LNCaP clone FGC (cell line): ENCODE data around the gene LRRC9.

ENCODE experiments used
- DNase-seq: peaks from one replicate; pipeline ENCODE4 v3.0.0-alpha.2; 2011; ENCODE audit warnings: low read depth
- H3K4me3 ChIP-seq: 2 replicates; pipeline ENCODE4 v1.5.1; 2011; ENCODE audit warnings: mild to moderate bottlenecking, low read depth, low read length, control low read depth
- TF ChIP-seq, protein P1 (sequence below): IDR thresholded peaks from 2 replicates; pipeline ENCODE4 v1.5.1; 2012; ENCODE audit warnings: mild to moderate bottlenecking; ENCODE audit not compliant: control insufficient read depth, insufficient read depth; ENCODE audit errors: extremely low read depth

The LRRC9 gene

DNA sequence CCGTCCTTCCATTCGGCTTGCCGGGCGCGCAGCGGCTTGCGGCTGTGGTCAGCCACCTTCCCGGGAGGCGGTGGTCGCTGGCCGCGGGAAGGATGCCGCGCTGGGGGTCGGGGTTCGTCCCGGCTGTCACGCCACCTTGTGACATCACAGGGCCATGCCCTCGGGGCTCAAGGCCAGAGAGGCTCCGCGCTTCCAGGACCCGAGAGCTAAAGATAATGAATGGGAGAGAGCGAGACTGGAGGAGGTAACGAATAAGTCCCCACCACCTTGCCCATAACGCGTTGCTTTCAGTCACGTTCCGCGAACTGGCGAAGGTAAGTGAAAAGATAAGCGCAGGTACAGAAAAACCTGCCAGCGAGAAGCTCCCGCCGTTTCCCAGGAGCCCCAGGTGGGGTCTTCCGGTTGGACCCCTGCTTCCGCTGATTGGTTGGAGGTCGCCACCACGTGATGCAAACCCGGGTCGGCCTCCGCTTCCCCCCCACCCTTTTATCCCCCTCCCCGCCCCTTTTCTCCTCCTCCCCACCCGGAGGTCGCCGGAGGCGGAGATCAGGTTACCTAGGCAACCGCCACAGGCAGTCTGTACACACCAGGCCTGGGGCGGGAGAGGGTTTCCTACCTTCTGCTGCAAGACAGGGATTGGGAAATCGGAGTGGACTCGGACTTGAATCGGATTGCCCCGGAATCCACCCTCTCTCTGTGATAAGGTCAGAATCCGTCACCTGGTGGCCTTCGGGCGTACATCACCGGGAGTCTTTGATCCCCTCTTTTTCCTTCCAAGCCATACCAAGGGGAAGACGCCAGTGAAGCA lies at the start of gene LRRC9:
TSS of gene LRRC9 (plus strand) at position 575 of the 808 bp plus-strand sequence.
- H3K4me3 ChIP-seq = no peak within 1 kb of the TSS
- DNase-seq = no peak
- TF ChIP-seq, protein P1, sequence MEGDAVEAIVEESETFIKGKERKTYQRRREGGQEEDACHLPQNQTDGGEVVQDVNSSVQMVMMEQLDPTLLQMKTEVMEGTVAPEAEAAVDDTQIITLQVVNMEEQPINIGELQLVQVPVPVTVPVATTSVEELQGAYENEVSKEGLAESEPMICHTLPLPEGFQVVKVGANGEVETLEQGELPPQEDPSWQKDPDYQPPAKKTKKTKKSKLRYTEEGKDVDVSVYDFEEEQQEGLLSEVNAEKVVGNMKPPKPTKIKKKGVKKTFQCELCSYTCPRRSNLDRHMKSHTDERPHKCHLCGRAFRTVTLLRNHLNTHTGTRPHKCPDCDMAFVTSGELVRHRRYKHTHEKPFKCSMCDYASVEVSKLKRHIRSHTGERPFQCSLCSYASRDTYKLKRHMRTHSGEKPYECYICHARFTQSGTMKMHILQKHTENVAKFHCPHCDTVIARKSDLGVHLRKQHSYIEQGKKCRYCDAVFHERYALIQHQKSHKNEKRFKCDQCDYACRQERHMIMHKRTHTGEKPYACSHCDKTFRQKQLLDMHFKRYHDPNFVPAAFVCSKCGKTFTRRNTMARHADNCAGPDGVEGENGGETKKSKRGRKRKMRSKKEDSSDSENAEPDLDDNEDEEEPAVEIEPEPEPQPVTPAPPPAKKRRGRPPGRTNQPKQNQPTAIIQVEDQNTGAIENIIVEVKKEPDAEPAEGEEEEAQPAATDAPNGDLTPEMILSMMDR = no peak

DNA sequence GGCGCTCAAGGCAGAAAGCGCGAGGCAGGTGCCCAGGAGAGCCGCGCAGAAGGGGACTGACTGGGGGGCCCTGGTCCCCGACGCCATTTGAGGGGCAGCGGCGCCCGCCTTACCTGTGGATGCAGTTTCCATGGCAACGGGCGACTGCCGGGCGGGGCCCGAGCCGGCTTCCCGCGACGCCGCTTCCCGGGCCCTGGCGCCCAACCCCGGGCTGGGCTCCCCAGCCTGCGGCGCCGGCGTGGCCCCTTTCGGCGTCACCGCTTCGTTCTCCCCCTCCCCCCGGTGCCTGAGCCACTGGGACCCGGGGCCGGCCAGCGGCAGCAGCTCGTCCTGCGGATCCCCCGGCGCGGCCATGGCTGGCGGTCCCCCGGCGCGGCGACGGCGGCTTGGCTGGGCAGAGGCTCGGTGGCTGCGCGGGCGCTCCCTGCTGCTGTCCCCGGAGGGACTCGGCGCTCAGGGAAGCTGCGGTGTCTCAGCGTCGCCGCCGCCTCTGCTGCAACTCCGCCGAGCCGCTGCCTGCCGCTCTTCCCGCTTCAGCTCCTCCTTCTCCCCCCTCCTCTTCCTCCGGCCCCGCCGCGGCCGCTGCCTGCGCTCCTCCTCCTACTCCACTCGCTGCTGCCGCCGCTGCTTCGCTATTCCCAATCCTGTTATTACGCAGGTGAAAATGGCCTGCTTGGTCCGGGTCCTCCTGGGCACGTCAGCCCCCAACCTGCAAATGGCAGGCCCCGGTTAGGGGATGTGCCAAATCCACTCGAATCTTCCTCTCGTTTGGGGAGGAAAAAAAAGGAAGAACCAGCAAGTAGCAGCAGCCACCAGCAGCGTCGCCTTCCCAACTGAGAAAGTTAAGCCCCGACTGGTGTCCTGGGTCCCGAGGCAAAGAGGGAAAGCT lies 49.4 kb upstream of the LRRC9 start, which contains the start of gene RTN1:
TSS of gene RTN1 (minus strand) at position 500 of the 889 bp plus-strand sequence. CDS start at position 354, 146 bp downstream.
- peak; percentile 41 for DNase-seq
- TF ChIP-seq, protein P1 = 0 out of 2 replicates have a peak, but pooled peaks have one; percentile 18
- peak within 1 kb of the TSS; percentile 55 for H3K4me3 ChIP-seq

DNA sequence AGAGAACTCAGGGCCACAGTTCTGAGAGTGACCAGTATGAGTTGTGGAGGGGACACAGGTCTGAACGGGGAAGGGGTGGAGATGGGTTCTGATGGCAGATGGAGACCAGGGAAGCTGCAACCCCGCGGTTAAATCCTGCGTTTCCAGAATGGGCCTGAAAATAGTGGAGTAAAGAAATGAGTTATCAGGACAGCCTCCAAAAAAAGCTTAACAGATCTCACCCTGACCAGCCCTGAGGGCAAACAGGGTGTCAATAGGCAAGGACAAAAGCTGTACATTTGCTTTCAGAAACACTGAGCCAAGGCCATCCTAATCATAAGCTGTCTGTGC lies 48.8 kb upstream of the LRRC9 start:
- TF ChIP-seq, protein P1 = no peak
- no peak for DNase-seq
- H3K4me3 ChIP-seq = peak overlapping the region; percentile 55

DNA sequence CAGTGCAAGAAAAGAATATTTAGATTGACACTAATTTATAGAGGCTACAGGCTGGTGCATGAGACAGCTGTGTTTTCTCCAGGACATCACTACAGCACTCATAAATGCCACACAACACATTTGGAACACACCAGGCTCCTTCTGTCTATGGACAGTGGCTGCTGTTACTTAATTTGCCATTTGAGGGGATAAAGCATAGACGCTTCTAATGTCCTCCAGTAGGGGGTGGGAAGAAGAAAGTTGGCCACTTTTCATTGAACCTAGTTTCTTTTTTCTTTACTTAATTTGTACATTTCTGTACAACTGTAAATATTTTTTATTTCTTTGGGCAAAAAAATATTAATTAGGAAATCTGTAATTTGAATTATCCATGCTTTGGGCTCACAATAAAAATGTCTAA lies 37.0 kb upstream of the LRRC9 start:
- TF ChIP-seq, protein P1 = peak; percentile 25; the same call in 1 of the 2 replicates
- no peak for DNase-seq
- no peak overlapping the region for H3K4me3 ChIP-seq

DNA sequence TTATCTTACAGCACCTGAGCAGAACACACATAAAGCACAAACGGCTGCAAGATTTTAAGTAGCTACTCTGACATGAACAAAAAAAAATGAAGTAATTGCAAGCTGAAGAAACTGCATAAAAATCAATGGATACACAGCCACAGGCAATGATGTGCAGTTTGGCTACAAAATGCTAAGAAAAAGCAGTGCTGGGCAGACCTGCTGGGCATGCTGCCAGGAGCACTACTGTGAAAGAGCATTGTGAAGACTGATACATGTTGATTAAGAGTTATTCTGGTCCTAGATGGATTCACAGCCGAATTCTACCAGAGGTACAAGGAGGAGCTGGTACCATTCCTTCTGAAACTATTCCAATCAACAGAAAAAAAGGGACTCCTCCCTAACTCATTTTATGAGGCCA lies 29.3 kb upstream of the LRRC9 start:
- TF ChIP-seq, protein P1 = no peak
- DNase-seq = no peak
- no peak overlapping the region for H3K4me3 ChIP-seq

DNA sequence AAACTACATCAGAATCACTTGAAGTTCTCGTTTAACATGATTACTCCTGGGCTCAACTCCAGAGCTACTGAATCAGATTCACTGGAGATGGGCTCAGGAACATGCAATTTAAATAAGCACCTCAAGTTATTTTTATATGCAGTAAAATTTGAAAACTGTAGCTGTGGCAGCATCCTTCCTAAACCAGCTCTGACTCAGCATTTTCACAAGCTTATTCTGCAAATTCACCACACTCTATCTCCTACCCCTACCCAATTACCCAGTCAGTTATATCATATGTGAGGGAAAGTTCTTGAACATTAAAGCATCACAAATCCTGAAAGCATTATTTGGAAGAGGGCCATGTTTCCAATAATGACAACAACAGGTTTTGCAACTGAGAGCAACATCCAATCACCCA lies 24.2 kb upstream of the LRRC9 start:
- H3K4me3 ChIP-seq = no peak overlapping the region
- TF ChIP-seq, protein P1 = no peak
- DNase-seq = no peak
